Right cardiac atrium (tissue), 5 donors: Measurements from ENCODE around the gene SUOX. TPM values are rescaled to one million over a fixed set of nuclear protein-coding genes. Genes with fewer than 3 reads are reported as not detected.
A peak's percentile ranks its signal among the peaks of the same experiment; 100 is the strongest.
"Not testable (repeated sequence)": the region's sequence is repeated elsewhere in the genome, so short reads cannot be mapped to it uniquely, and the experiment has no call there.

Experiments used
- ATAC-seq, 2 donors: fragments of 200-7000 bp; cut with Tn5 transposase; one replicate each; pipeline versions ENCODE4 v1.8.0 to v1.9.1; 2020; ENCODE audit warnings: moderate library complexity in 2 of 2, mild to moderate bottlenecking in 1 of 2
- DNase-seq, 3 donors: peaks; one replicate each; pipeline ENCODE4 v3.0.0-alpha.2; 2020
- H3K27ac ChIP-seq: one replicate; pipeline ENCODE4 v1.5.1; 2013; ENCODE audit warnings: mild to moderate bottlenecking, low read length, control low read depth, moderate library complexity
- H3K27me3 ChIP-seq: one replicate; pipeline ENCODE4 v1.6.1; 2013; ENCODE audit not compliant: control insufficient read depth, insufficient read depth
- H3K4me1 ChIP-seq: one replicate; pipeline ENCODE4 v1.6.1; 2013; ENCODE audit warnings: low read length; ENCODE audit not compliant: control insufficient read depth, insufficient read depth
- H3K4me3 ChIP-seq: one replicate; pipeline ENCODE4 v1.5.1; 2013; ENCODE audit warnings: low read length, control low read depth
- H3K9me3 ChIP-seq: one replicate; pipeline ENCODE4 v1.6.1; 2013; ENCODE audit warnings: low read length; ENCODE audit not compliant: control insufficient read depth
- WGBS: extraction: QIAGEN DNeasy Blood & Tissue Kit; methylation state at CpG from one replicate; pipeline ENCODE4 v1.1.7; 2013; 5-methylcytosine and 5-hydroxymethylcytosine counted together
- intact Hi-C, 4 donors: fragments of 100-400 bp; cut with DNase I; formaldehyde crosslinking; loops; one replicate each; pipeline versions ENCODE4 v1.11.0 to v1.14.0; 2022 to 2023
- polyA plus RNA-seq: library from polyadenylated mRNA; stranded (reverse); fragments of 200-250 nt; gene quantifications from one replicate; pipeline ENCODE4 v1.2.3, GENCODE V29; 2013
- total RNA-seq, 4 donors: library from RNA; stranded (reverse); fragmentation: NEBNext Ultra II Directional; extraction: Animal tissue kit (Norgen Biotek cat#: 25700); gene quantifications; one replicate each; pipeline ENCODE4 v1.2.1, GENCODE V29; 2021
- donor health status: healthy with polysubstance abuse.
- donor health status: DM: no; HTN: yes; CAD: no.
- donor health status: DM: no; HTN: no; CAD: no.
- donor health status: DM: no; HTN: yes; CAD: no; lungs with severe emphysema.
- donor health status: DM: yes; HTN: yes; CAD: no.

The SUOX gene
- total and polyA plus RNA-seq, 5 donors = 20.7 to 30.8 (median 29.2) TPM

GRCh38 chr12:55970775-55971174 is 26.3 kb upstream of the SUOX start:
- H3K4me1 ChIP-seq = peaks cover 2% of the 10 kb centered on the region
- no peaks in the 10 kb centered on the region for H3K9me3 ChIP-seq
- no peak overlapping the region for H3K27ac ChIP-seq
- no peak for DNase-seq
- intact Hi-C loops = no loop called here
- no peaks in the 10 kb centered on the region for H3K27me3 ChIP-seq
- WGBS = 73% methylated on average over 7 of the region's 7 CpGs
- no peak for ATAC-seq
- H3K4me3 ChIP-seq = no peak overlapping the region

DNA sequence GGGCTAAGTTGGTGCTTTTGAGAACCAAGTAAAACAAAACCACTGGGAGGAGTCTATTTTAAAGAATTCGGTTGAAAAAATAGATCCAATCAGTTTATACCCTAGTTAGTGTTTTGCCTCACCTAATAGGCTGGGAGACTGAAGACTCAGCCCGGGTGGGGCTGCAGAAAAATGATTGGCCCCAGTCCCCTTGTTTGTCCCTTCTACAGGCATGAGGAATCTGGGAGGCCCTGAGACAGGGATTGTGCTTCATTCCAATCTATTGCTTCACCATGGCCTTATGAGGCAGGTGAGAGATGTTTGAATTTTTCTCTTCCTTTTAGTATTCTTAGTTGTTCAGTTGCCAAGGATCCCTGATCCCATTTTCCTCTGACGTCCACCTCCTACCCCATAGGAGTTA is 25.0 kb upstream of the SUOX start:
- ATAC-seq (no peak), DNase-seq (no peak)
- H3K4me1 ChIP-seq = peaks cover 2% of the 10 kb centered on the region
- 56% methylated on average over 3 of the region's 3 CpGs for WGBS
- no peaks in the 10 kb centered on the region for H3K9me3 ChIP-seq
- H3K27me3 ChIP-seq = no peaks in the 10 kb centered on the region
- H3K27ac ChIP-seq = peak overlapping the region; percentile 23
- H3K4me3 ChIP-seq = peak overlapping the region; percentile 87
- intact Hi-C loops = no loop called here

DNA sequence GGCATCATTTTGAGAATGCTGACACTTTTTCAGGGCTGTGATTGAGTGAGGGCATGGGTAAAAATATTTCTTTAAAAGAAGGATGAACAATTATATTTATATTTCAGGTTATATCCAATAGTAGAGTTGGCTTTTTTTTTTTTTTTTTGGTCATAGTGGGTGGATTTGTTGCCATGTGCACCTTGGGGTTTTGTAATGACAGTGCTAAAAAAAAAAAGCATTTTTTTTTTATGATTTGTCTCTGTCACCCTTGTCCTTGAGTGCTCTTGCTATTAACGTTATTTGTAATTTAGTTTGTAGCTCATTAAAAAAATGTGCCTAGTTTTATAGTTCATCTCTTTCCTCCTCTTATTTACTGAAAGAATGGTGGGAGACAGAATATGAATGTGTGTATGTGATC is 24.6 kb upstream of the SUOX start:
- H3K4me1 ChIP-seq = no peaks in the 10 kb centered on the region
- intact Hi-C loops = no loop called here
- no peak for ATAC-seq
- no peaks in the 10 kb centered on the region for H3K9me3 ChIP-seq
- WGBS = 33% methylated on average over 1 of the region's 1 CpG
- peak overlapping the region; percentile 98 for H3K27ac ChIP-seq
- no peak for DNase-seq
- no peaks in the 10 kb centered on the region for H3K27me3 ChIP-seq
- peak overlapping the region; percentile 87 for H3K4me3 ChIP-seq

DNA sequence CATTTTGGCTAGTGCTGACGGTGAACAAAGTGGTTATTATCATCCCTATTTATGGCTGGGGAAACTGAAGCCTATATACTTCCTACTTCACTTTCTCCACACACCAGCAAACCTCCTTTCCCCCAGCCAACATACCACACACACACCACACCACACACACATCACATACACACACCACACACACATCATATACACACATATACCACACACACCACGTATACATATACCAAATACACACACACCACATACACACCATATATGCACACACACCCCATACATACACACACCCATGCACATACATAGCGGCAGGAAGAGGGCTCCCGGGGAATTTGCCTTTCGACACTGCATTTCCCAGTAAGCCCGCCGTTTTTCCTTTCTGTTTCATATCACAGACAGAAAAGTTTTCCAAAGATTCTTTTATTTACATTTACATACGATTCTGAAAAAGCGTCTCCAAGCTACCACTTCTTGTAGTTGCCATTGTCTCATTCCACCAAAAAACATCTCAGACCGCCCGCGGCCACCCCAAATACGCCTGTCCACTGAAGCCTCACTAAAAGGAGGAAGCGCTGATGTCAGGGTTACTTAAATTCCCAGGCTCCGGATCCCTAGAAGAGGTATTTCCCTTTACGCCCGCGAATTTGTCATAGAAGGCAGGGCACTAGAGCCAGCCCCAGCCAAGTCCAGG is 24.0 kb upstream of the SUOX start:
- Histone ChIP-seq H3K27ac (peak overlapping the region; percentile 98), H3K9me3 (no peaks in the 10 kb centered on the region), H3K27me3 (no peaks in the 10 kb centered on the region), H3K4me3 (peak overlapping the region; percentile 87), H3K4me1 (no peaks in the 10 kb centered on the region)
- WGBS = under 1% methylated on average over 18 of the region's 18 CpGs
- peak in 1 of 2 donors; percentile 5 for ATAC-seq
- DNase-seq = no peak
- intact Hi-C loops = no loop called here

- peak within 1 kb of the TSS; percentile 93 for H3K4me3 ChIP-seq
Measured at GRCh38 chr12:55973599-55974307, 23.3 kb upstream of the SUOX start, which contains the start of gene RAB5B. TSS of gene RAB5B (plus strand) at chr12:55974078. CDS start at chr12:55986961, 12,883 bp downstream.

GRCh38 chr12:55974308-55974730 is 22.8 kb upstream of the SUOX start:
- 0% methylated on average over 15 of the region's 15 CpGs for WGBS
- ATAC-seq (peak; percentile 47 to 55), DNase-seq (no peak)
- no peaks in the 10 kb centered on the region for H3K27me3 ChIP-seq
- intact Hi-C loops = no loop called here
- H3K4me1 ChIP-seq = no peaks in the 10 kb centered on the region
- H3K9me3 ChIP-seq = no peaks in the 10 kb centered on the region
- H3K27ac ChIP-seq = peak overlapping the region; percentile 91
- H3K4me3 ChIP-seq = peak overlapping the region; percentile 93

More at GRCh38 chr12:55973599-55974307, 23.3 kb upstream of the SUOX start, which contains the start of gene RAB5B:
- under 1% methylated on average over 39 of the region's 39 CpGs for WGBS
- intact Hi-C loops = no loop called here
- ATAC-seq (peak; percentile 96), DNase-seq (peak; percentile 99 to 100 (median 100))
- H3K4me1 ChIP-seq = no peaks in the 10 kb centered on the region
- peak within 1 kb of the TSS; percentile 98 for H3K27ac ChIP-seq
- no peaks in the 10 kb centered on the region for H3K27me3 ChIP-seq
- no peaks in the 10 kb centered on the region for H3K9me3 ChIP-seq

- no peak for DNase-seq
- intact Hi-C loops = no loop called here
- Histone ChIP-seq H3K27ac (no peak overlapping the region), H3K4me1 (no peaks in the 10 kb centered on the region), H3K4me3 (no peak overlapping the region), H3K9me3 (no peaks in the 10 kb centered on the region), H3K27me3 (no peaks in the 10 kb centered on the region)
- WGBS = 87% methylated on average over 7 of the region's 7 CpGs
- ATAC-seq = no peak
Measured at GRCh38 chr12:55978393-55978792, 18.7 kb upstream of the SUOX start.

GRCh38 chr12:55979069-55979468 is 18.0 kb upstream of the SUOX start:
- WGBS = 90% methylated on average over 3 of the region's 3 CpGs
- Histone ChIP-seq H3K27ac (no peak overlapping the region), H3K4me1 (peaks cover 2% of the 10 kb centered on the region), H3K27me3 (no peaks in the 10 kb centered on the region), H3K4me3 (no peak overlapping the region), H3K9me3 (no peaks in the 10 kb centered on the region)
- intact Hi-C loops = no loop called here
- DNase-seq (no peak), ATAC-seq (no peak)

GRCh38 chr12:55981882-55982281 is 15.2 kb upstream of the SUOX start:
- H3K4me3 ChIP-seq, intact Hi-C loops, H3K9me3 ChIP-seq, ATAC-seq, H3K27me3 ChIP-seq, H3K27ac ChIP-seq, DNase-seq, H3K4me1 ChIP-seq: not testable (repeated sequence)
- WGBS = 79% methylated on average over 5 of the region's 5 CpGs

- Histone ChIP-seq H3K27ac (no peak overlapping the region), H3K4me3 (no peak overlapping the region), H3K27me3 (no peaks in the 10 kb centered on the region), H3K9me3 (no peaks in the 10 kb centered on the region), H3K4me1 (peaks cover 2% of the 10 kb centered on the region)
- 54% methylated on average over 3 of the region's 3 CpGs for WGBS
- intact Hi-C loops = no loop called here
- ATAC-seq = no peak
- no peak for DNase-seq
Measured at GRCh38 chr12:55982319-55982936, 14.6 kb upstream of the SUOX start.

GRCh38 chr12:55983232-55983842 is 13.7 kb upstream of the SUOX start:
- intact Hi-C loops = no loop called here
- ATAC-seq (peak; percentile 23 to 31), DNase-seq (no peak)
- Histone ChIP-seq H3K4me3 (no peak overlapping the region), H3K9me3 (no peaks in the 10 kb centered on the region), H3K27me3 (no peaks in the 10 kb centered on the region), H3K4me1 (peaks cover 2% of the 10 kb centered on the region), H3K27ac (no peak overlapping the region)
- WGBS = 66% methylated on average over 4 of the region's 4 CpGs
